ENCODE measurements around the gene HTR7. TPM values are rescaled to one million over a fixed set of nuclear protein-coding genes. Genes with fewer than 3 reads are reported as not detected.

Gene HTR7
- total and polyA plus RNA-seq, 2 of the 8 experiments (the other 6 are each of a cell fraction or from before 2014, with no cell fraction given) = 22.9 to 24.6 TPM

- ChIA-PET CTCF (ENCODE audit: partially characterized antibody) (interaction anchor here (1.0 to 2.6 kb wide), 8 partner anchors 10 to 574 kb away, joined by 3 to 15 read pairs (median 4); partner anchors contain the start of gene HTR7), POLR2A (ENCODE audit: partially characterized antibody) (no interaction called here)
- Histone ChIP-seq H3K4me2 (ENCODE audit: insufficient read depth in 1 of 2, low read depth in 2 of 2, low read length in 2 of 2) (no peak overlapping the region), H3K4ac (replicated peaks; ENCODE audit: insufficient read length, low read depth, low read length) (no peak overlapping the region), H3K23me2 (ENCODE audit: low read depth, low read length) (no peaks in the 10 kb centered on the region), H2AFZ (ENCODE audit: low read length) (no peak overlapping the region), H3K79me1 (ENCODE audit: low read depth, low read length) (no peaks in the 10 kb centered on the region), H2BK20ac (ENCODE audit: low read length) (no peak overlapping the region), H2AK5ac (ENCODE audit: low read depth, low read length) (no peak overlapping the region), H2BK12ac (ENCODE audit: low read depth, low read length) (0 out of 2 replicates have a peak overlapping the region, but pooled peaks have one; percentile 29), H4K20me1 (replicated peaks in 1 of 2; ENCODE audit: control insufficient read depth in 1 of 2, insufficient read depth in 2 of 2, low read length in 2 of 2) (no peaks in the 10 kb centered on the region), H2BK15ac (ENCODE audit: low read length) (no peak overlapping the region), H3K23ac (ENCODE audit: insufficient read length) (no peak overlapping the region), H3K4me1 (replicated peaks in 1 of 4; ENCODE audit: control insufficient read depth in 3 of 4, insufficient read depth in 4 of 4, low read length in 3 of 4) (peaks cover 2 to 9% (median 5%) of the 10 kb centered on the region in 4 experiments; a peak in 4 of 7 replicates), H3K79me2 (ENCODE audit: control insufficient read depth in 1 of 2, insufficient read depth in 2 of 2, low read length in 2 of 2) (no peaks in the 10 kb centered on the region), H3K14ac (ENCODE audit: insufficient read length) (no peak overlapping the region), H4K5ac (ENCODE audit: insufficient read length, low read depth, low read length) (no peak overlapping the region), H3K27ac (ENCODE audit: low read depth, low read length) (no peak overlapping the region), H3K9me3 (ENCODE audit: insufficient read depth in 2 of 2, low read depth in 1 of 2, low read length in 1 of 2) (no peaks in the 10 kb centered on the region), H4K91ac (replicated peaks; ENCODE audit: insufficient read length, low read length) (peak overlapping the region; percentile 2), H3K18ac (ENCODE audit: extremely low read depth, low read length) (no peak overlapping the region), H2BK5ac (ENCODE audit: low read depth, low read length) (peak overlapping the region; percentile 30; the same call in 1 of the 2 replicates), H3K4me3 (ENCODE audit: extremely low read depth in 1 of 4, insufficient read depth in 2 of 4, low read depth in 3 of 4, low read length in 4 of 4) (no peak overlapping the region), H2BK120ac (replicated peaks; ENCODE audit: low read depth, low read length) (no peak overlapping the region), H3K27me3 (replicated peaks in 1 of 4; ENCODE audit: control insufficient read depth in 3 of 4, extremely low read depth in 1 of 4, insufficient read depth in 3 of 4, low read length in 3 of 4) (no peaks in the 10 kb centered on the region), H3K56ac (replicated peaks; ENCODE audit: insufficient read length, low read depth, low read length) (no peak overlapping the region), H3K36me3 (ENCODE audit: control insufficient read depth in 2 of 4, insufficient read depth in 4 of 4, low read length in 3 of 4) (no peaks in the 10 kb centered on the region), H4K8ac (ENCODE audit: extremely low read depth, insufficient read depth, low read length) (no peak overlapping the region), H3K9ac (replicated peaks in 1 of 4; ENCODE audit: extremely low read depth in 1 of 4, low read depth in 3 of 4, low read length in 3 of 4) (no peak overlapping the region)
- no peak for TF ChIP-seq MAFK (IDR thresholded peaks at IDR 0.05; ENCODE audit: low read depth, low read length)
- TF ChIP-seq CEBPB (IDR thresholded peaks at IDR 0.05; ENCODE audit: low read depth, low read length) = peak; percentile 15; the same call in 1 of the 2 replicates
- no peak for FAIRE-seq
- no peak for DNase-seq (ENCODE audit: low read depth in 1 of 2, low spot score in 2 of 2)
- 87% methylated on average over 5 of the region's 5 CpGs; no CpG with 5 or more reads in 1 of the 2 experiments for WGBS, 2 experiments (ENCODE audit: extremely low coverage in 1 of 2, insufficient coverage in 1 of 2, insufficient read length in 1 of 2, insufficient replicate concordance in 2 of 2, low coverage in 1 of 2, low lambda C conversion rate in 2 of 2, missing lambda C conversion rate in 1 of 2)
These were observed 135.0 kb downstream of the HTR7 start for GRCh38 chr10:90722832-90723231.
